Measurements from ENCODE around the gene DNAJC5G. TPM values are rescaled to one million over a fixed set of nuclear protein-coding genes. Genes with fewer than 3 reads are reported as not detected.

DNAJC5G gene
- total RNA-seq, 2 experiments from 2014 or later, result not detected

- Mint-ChIP-seq H3K27ac (no peak overlapping the region), H3K36me3 (ENCODE audit: low read depth) (peaks cover 26% of the 10 kb centered on the region), H3K9me3 (no peaks in the 10 kb centered on the region), H3K4me1 (ENCODE audit: low read depth) (no peaks in the 10 kb centered on the region), H3K4me3 (no peak overlapping the region), H3K27me3 (peaks cover 12% of the 10 kb centered on the region)
- ATAC-seq (no peak), DNase-seq (no peak)
- no peak for TF ChIP-seq CTCF (IDR thresholded peaks at IDR 0.05)
- CTCF ChIA-PET, result interaction anchor here (0.9 kb wide), 1 partner anchor 11 kb away, joined by 4 read pairs; no protein-coding TSS in a partner anchor
- intact Hi-C loops (cut with micrococcal nuclease), result no loop called here
- POLR2A ChIA-PET, result interaction anchor here (1.0 kb wide), 1 partner anchor 15 kb away, joined by 3 read pairs; no protein-coding TSS in a partner anchor
These were observed 34.4 kb downstream of the DNAJC5G start for GRCh38 chr2:27309651-27310050.

- ATAC-seq (no peak), DNase-seq (no peak)
- CTCF ChIA-PET, result interaction anchor here (0.9 to 1.9 kb wide), 2 partner anchors 9 kb away, joined by 3 to 10 read pairs; no protein-coding TSS in a partner anchor
- intact Hi-C loops (cut with micrococcal nuclease), result no loop called here
- no peaks in the 10 kb centered on the region for H3K27me3 Mint-ChIP-seq
- POLR2A ChIA-PET, result interaction anchor here (0.8 to 1.7 kb wide), 2 partner anchors 10 to 21 kb away, joined by 3 to 13 read pairs; partner anchors contain the start of gene MPV17
- no peak overlapping the region for H3K4me3 Mint-ChIP-seq
- no peak overlapping the region for H3K27ac Mint-ChIP-seq
- H3K9me3 Mint-ChIP-seq, result no peaks in the 10 kb centered on the region
- H3K4me1 Mint-ChIP-seq (ENCODE audit: low read depth), result no peaks in the 10 kb centered on the region
- no peak for TF ChIP-seq CTCF (IDR thresholded peaks at IDR 0.05)
- peaks cover 26% of the 10 kb centered on the region for H3K36me3 Mint-ChIP-seq (ENCODE audit: low read depth)
These were observed 36.9 kb downstream of the DNAJC5G start for GRCh38 chr2:27312152-27312551.

GRCh38 chr2:27313882-27314645 lies 38.8 kb downstream of the DNAJC5G start:
- Mint-ChIP-seq H3K36me3 (ENCODE audit: low read depth) (peaks cover 26% of the 10 kb centered on the region), H3K4me1 (ENCODE audit: low read depth) (no peaks in the 10 kb centered on the region), H3K4me3 (no peak overlapping the region), H3K27ac (no peak overlapping the region), H3K9me3 (no peaks in the 10 kb centered on the region), H3K27me3 (no peaks in the 10 kb centered on the region)
- CTCF ChIA-PET, result interaction anchor here (0.9 to 2.3 kb wide), 2 partner anchors 11 to 34 kb away, joined by 3 to 16 read pairs; no protein-coding TSS in a partner anchor
- DNase-seq (no peak), ATAC-seq (no peak)
- intact Hi-C loops (cut with micrococcal nuclease), result no loop called here
- TF ChIP-seq CTCF (IDR thresholded peaks at IDR 0.05), result no peak
- POLR2A ChIA-PET, result no interaction called here

- H3K9me3 Mint-ChIP-seq, result no peaks in the 10 kb centered on the region
- intact Hi-C loops (cut with micrococcal nuclease), result no loop called here
- DNase-seq (no peak), ATAC-seq (no peak)
- no peak overlapping the region for H3K27ac Mint-ChIP-seq
- TF ChIP-seq CTCF (IDR thresholded peaks at IDR 0.05), result no peak
- no peaks in the 10 kb centered on the region for H3K27me3 Mint-ChIP-seq
- no peak overlapping the region for H3K4me3 Mint-ChIP-seq
- ChIA-PET CTCF (interaction anchor here (0.9 to 2.3 kb wide), 2 partner anchors 12 to 35 kb away, joined by 3 to 16 read pairs; no protein-coding TSS in a partner anchor), POLR2A (no interaction called here)
- H3K36me3 Mint-ChIP-seq (ENCODE audit: low read depth), result peaks cover 21% of the 10 kb centered on the region
- no peaks in the 10 kb centered on the region for H3K4me1 Mint-ChIP-seq (ENCODE audit: low read depth)
These were observed 39.5 kb downstream of the DNAJC5G start for GRCh38 chr2:27314709-27315108.

GRCh38 chr2:27315122-27315521 lies 39.9 kb downstream of the DNAJC5G start:
- intact Hi-C loops (cut with micrococcal nuclease), result no loop called here
- CTCF ChIA-PET, result interaction anchor here (2.3 kb wide), 1 partner anchor 12 kb away, joined by 16 read pairs; no protein-coding TSS in a partner anchor
- Mint-ChIP-seq H3K4me1 (ENCODE audit: low read depth) (no peaks in the 10 kb centered on the region), H3K9me3 (no peaks in the 10 kb centered on the region), H3K27ac (no peak overlapping the region), H3K4me3 (no peak overlapping the region), H3K36me3 (ENCODE audit: low read depth) (peaks cover 19% of the 10 kb centered on the region), H3K27me3 (no peaks in the 10 kb centered on the region)
- ATAC-seq (no peak), DNase-seq (no peak)
- POLR2A ChIA-PET, result no interaction called here
- TF ChIP-seq CTCF (IDR thresholded peaks at IDR 0.05), result no peak
